Activated CD8-positive, alpha-beta memory T cell treated with anti-CD3 and anti-CD28 coated beads, Interleukin-2, amount 10 ng/mL, durations not matched to agents 7 days and 5 days (primary cell): ENCODE results near the gene MRPL40. TPM values are rescaled to one million over a fixed set of nuclear protein-coding genes. Genes with fewer than 3 reads are reported as not detected.

Experiments
- total RNA-seq, 2 experiments: library from RNA; stranded (reverse); gene quantifications; one replicate each; pipeline ENCODE4 v1.2.3, GENCODE V29; 2021

The MRPL40 gene
- total RNA-seq, 2 experiments from 2014 or later = 27.0 to 32.4 TPM

Other genes starting within 250 kb of the MRPL40 start
- 1 to 10 TPM in 1 of 2 experiments, under 1 TPM in 1; 0.68 to 1.2 TPM for gene CLTCL1, start 140.8 kb upstream of the MRPL40 start, total RNA-seq
- gene HIRA, start 812 bp upstream of the MRPL40 start, total RNA-seq = 10 to 100 TPM; 57.8 to 67.0 TPM
- 10 to 100 TPM; 31.1 to 36.4 TPM for gene C22orf39, start 15.2 kb downstream of the MRPL40 start, total RNA-seq
- 100 to 1,000 TPM in 1 of 2 experiments, 10 to 100 TPM in 1; 80.1 to 111 TPM for gene UFD1, start 46.6 kb downstream of the MRPL40 start, total RNA-seq
- 100 to 1,000 TPM in 1 of 2 experiments, 10 to 100 TPM in 1; 94.8 to 104 TPM for gene CDC45, start 47.4 kb downstream of the MRPL40 start, total RNA-seq
- not detected for gene CLDN5, start 91.9 kb downstream of the MRPL40 start, total RNA-seq